CD14-positive monocyte (primary cell): ENCODE data around the gene SULT1C3. TPM values are rescaled to one million over a fixed set of nuclear protein-coding genes. Genes with fewer than 3 reads are reported as not detected.

Source experiments
- DNase-seq, 3 donors: peaks; one replicate each; pipeline ENCODE4 v3.0.0-alpha.2; 2011 to 2022
- H2AFZ ChIP-seq: 2 replicates; pipeline ENCODE4 v1.6.0; 2012; ENCODE audit warnings: mild to moderate bottlenecking, low read depth, low read length, inconsistent platforms; ENCODE audit not compliant: insufficient read depth, poor library complexity, severe bottlenecking
- H3K27ac ChIP-seq, 2 donors: 1 replicate in 1 of 2; 2 replicates in 1 of 2; pipeline ENCODE4 v1.5.1; 2012 to 2013; ENCODE audit warnings: low read length in 2 of 2, control low read depth in 1 of 2, inconsistent platforms in 1 of 2, low read depth in 1 of 2, mild to moderate bottlenecking in 1 of 2
- H3K27me3 ChIP-seq, 2 donors: one replicate each; pipeline versions ENCODE4 v1.6.0 to v1.6.1; 2011 to 2013; ENCODE audit warnings: low read length in 2 of 2; ENCODE audit not compliant: control insufficient read depth in 2 of 2, insufficient read depth in 2 of 2
- H3K36me3 ChIP-seq, 2 donors: replicated peaks in 1 of 2; 1 replicate in 1 of 2; 2 replicates in 1 of 2; pipeline versions ENCODE4 v1.5.1 to v1.6.1; 2012 to 2013; ENCODE audit warnings: low read length in 2 of 2, control low read depth in 1 of 2, inconsistent platforms in 1 of 2, mild to moderate bottlenecking in 1 of 2; ENCODE audit not compliant: insufficient read depth in 2 of 2, control insufficient read depth in 1 of 2
- H3K4me1 ChIP-seq, 2 donors: 1 replicate in 1 of 2; 2 replicates in 1 of 2; pipeline versions ENCODE4 v1.5.1 to v1.6.1; 2012 to 2013; ENCODE audit warnings: low read length in 2 of 2, control low read depth in 1 of 2, inconsistent platforms in 1 of 2, mild to moderate bottlenecking in 1 of 2, moderate library complexity in 1 of 2; ENCODE audit not compliant: insufficient read depth in 2 of 2, control insufficient read depth in 1 of 2
- H3K4me2 ChIP-seq: replicated peaks from 2 replicates; pipeline ENCODE3; 2012; ENCODE audit warnings: low read length, moderate library complexity, mild to moderate bottlenecking; ENCODE audit not compliant: poor library complexity, severe bottlenecking; ENCODE audit errors: extremely low read depth
- H3K4me3 ChIP-seq, 3 experiments: fragments of 200-600 bp in 1 of 3; sonication (generic) in 1 of 3; replicated peaks in 1 of 3; 1 replicate in 2 of 3; 2 replicates in 1 of 3; pipeline ENCODE4 v1.5.1; 2011 to 2013; ENCODE audit warnings: low read length in 3 of 3, mild to moderate bottlenecking in 3 of 3, control low read depth in 2 of 3, low read depth in 2 of 3, inconsistent platforms in 1 of 3, moderate library complexity in 1 of 3
- H3K79me2 ChIP-seq: 2 replicates; pipeline ENCODE4 v1.6.0; 2012; ENCODE audit warnings: mild to moderate bottlenecking, control low read depth, inconsistent platforms, low read length, moderate library complexity; ENCODE audit not compliant: insufficient read depth
- H3K9ac ChIP-seq: 2 replicates; pipeline ENCODE4 v1.6.0; 2017; ENCODE audit warnings: low read length, mild to moderate bottlenecking; ENCODE audit not compliant: insufficient read depth, poor library complexity, severe bottlenecking
- H3K9me3 ChIP-seq, 2 donors: replicated peaks in 1 of 2; 1 replicate in 1 of 2; 2 replicates in 1 of 2; pipeline versions ENCODE4 v1.5.1 to v1.6.1; 2012 to 2013; ENCODE audit warnings: low read length in 2 of 2, control low read depth in 1 of 2; ENCODE audit not compliant: control insufficient read depth in 1 of 2, insufficient read depth in 1 of 2
- H4K20me1 ChIP-seq: 2 replicates; pipeline ENCODE4 v1.6.0; 2012; ENCODE audit warnings: mild to moderate bottlenecking, low read length, control low read depth, moderate library complexity; ENCODE audit not compliant: insufficient read depth
- H3K27ac Mint-ChIP-seq, 7 donors: one replicate each; pipeline ENCODE4 v1.8.0; 2020; ENCODE audit warnings: mild to moderate bottlenecking in 7 of 7, mixed read lengths in 7 of 7, moderate library complexity in 6 of 7, inconsistent platforms in 2 of 7
- H3K27me3 Mint-ChIP-seq, 3 donors: one replicate each; pipeline ENCODE4 v1.8.0; 2021 to 2022; ENCODE audit warnings: low read depth in 3 of 3, mild to moderate bottlenecking in 3 of 3, mixed read lengths in 3 of 3, moderate library complexity in 3 of 3, inconsistent platforms in 1 of 3
- H3K36me3 Mint-ChIP-seq, 2 donors: one replicate each; pipeline ENCODE4 v1.8.0; 2020; ENCODE audit warnings: mixed read lengths in 2 of 2, inconsistent platforms in 1 of 2, mild to moderate bottlenecking in 1 of 2
- H3K4me1 Mint-ChIP-seq: one replicate; pipeline ENCODE4 v1.8.0; 2020; ENCODE audit warnings: mild to moderate bottlenecking, mixed read lengths
- H3K4me3 Mint-ChIP-seq, 2 donors: one replicate each; pipeline ENCODE4 v1.8.0; 2020; ENCODE audit warnings: mild to moderate bottlenecking in 2 of 2, mixed read lengths in 2 of 2, moderate library complexity in 1 of 2
- H3K9me3 Mint-ChIP-seq, 7 donors: one replicate each; pipeline ENCODE4 v1.8.0; 2020 to 2022; ENCODE audit warnings: mixed read lengths in 7 of 7, mild to moderate bottlenecking in 6 of 7, moderate library complexity in 6 of 7, inconsistent platforms in 2 of 7
- CTCF ChIP-seq: fragments of 200-600 bp; IDR thresholded peaks from one replicate; pipeline ENCODE4 v1.8.0; 2022; ENCODE audit warnings: antibody characterized with exemption, mild to moderate bottlenecking
- WGBS: methylation state at CpG from one replicate; pipeline ENCODE4 v1.1.5; 2013; ENCODE audit warnings: missing lambda C conversion rate; ENCODE audit not compliant: insufficient coverage; 5-methylcytosine and 5-hydroxymethylcytosine counted together
- intact Hi-C, 2 donors: fragments of 100-400 bp; cut with micrococcal nuclease; formaldehyde crosslinking; loops; one replicate each; pipeline versions ENCODE4 v1.15.0 to v1.15.1; 2023
- polyA plus RNA-seq, 3 donors: library from polyadenylated mRNA; depleted of rRNA in 1 of 3; unstranded in 2 of 3; stranded (reverse) in 1 of 3; fragments of 300-500 nt in 2 of 3; fragments of >200 nt in 1 of 3; fragmentation: Illumina TruSeq in 2 of 3; gene quantifications; 1 replicate in 2 of 3; 2 replicates in 1 of 3; pipeline ENCODE4 v1.2.3, GENCODE V29; 2012 to 2021

The SULT1C3 gene
- polyA plus RNA-seq, 3 donors, result not detected

GRCh38 chr2:108260773-108261172 is 21.0 kb downstream of the SULT1C3 start:
- H3K27ac ChIP-seq, result no peak overlapping the region
- H3K27ac Mint-ChIP-seq, result no peak overlapping the region
- H4K20me1 ChIP-seq, result no peaks in the 10 kb centered on the region
- TF ChIP-seq CTCF, result no peak
- H3K9me3 ChIP-seq, result no peaks in the 10 kb centered on the region
- intact Hi-C loops, result no loop called here
- no peak overlapping the region for H3K4me2 ChIP-seq
- no peaks in the 10 kb centered on the region for H3K4me1 Mint-ChIP-seq
- H3K36me3 ChIP-seq, result no peaks in the 10 kb centered on the region
- no CpG with 5 or more reads among the region's 1 CpG for WGBS
- H3K4me1 ChIP-seq, result no peaks in the 10 kb centered on the region
- no peak overlapping the region for H2AFZ ChIP-seq
- H3K9me3 Mint-ChIP-seq, result peaks cover 0 to 1% (median 0%) of the 10 kb centered on the region in 7 donors
- H3K36me3 Mint-ChIP-seq, result no peaks in the 10 kb centered on the region
- H3K4me3 ChIP-seq, result no peak overlapping the region
- no peaks in the 10 kb centered on the region for H3K27me3 Mint-ChIP-seq
- no peak overlapping the region for H3K9ac ChIP-seq
- H3K27me3 ChIP-seq, result no peaks in the 10 kb centered on the region
- no peak overlapping the region for H3K4me3 Mint-ChIP-seq
- no peak for DNase-seq
- H3K79me2 ChIP-seq, result no peaks in the 10 kb centered on the region

GRCh38 chr2:108262036-108262435 is 22.3 kb downstream of the SULT1C3 start:
- peaks cover 0 to 1% (median 0%) of the 10 kb centered on the region in 7 donors for H3K9me3 Mint-ChIP-seq
- no peaks in the 10 kb centered on the region for H3K27me3 ChIP-seq
- H3K27ac Mint-ChIP-seq, result no peak overlapping the region
- H3K9ac ChIP-seq, result no peak overlapping the region
- TF ChIP-seq CTCF, result no peak
- H3K36me3 Mint-ChIP-seq, result no peaks in the 10 kb centered on the region
- no CpG with 5 or more reads among the region's 1 CpG for WGBS
- H3K4me3 ChIP-seq, result no peak overlapping the region
- intact Hi-C loops, result no loop called here
- no peak for DNase-seq
- no peaks in the 10 kb centered on the region for H3K36me3 ChIP-seq
- no peaks in the 10 kb centered on the region for H3K27me3 Mint-ChIP-seq
- no peak overlapping the region for H2AFZ ChIP-seq
- H3K9me3 ChIP-seq, result no peaks in the 10 kb centered on the region
- no peaks in the 10 kb centered on the region for H4K20me1 ChIP-seq
- no peak overlapping the region for H3K27ac ChIP-seq
- H3K4me2 ChIP-seq, result no peak overlapping the region
- H3K4me1 Mint-ChIP-seq, result peaks cover 3% of the 10 kb centered on the region
- no peaks in the 10 kb centered on the region for H3K4me1 ChIP-seq
- no peak overlapping the region for H3K4me3 Mint-ChIP-seq
- no peaks in the 10 kb centered on the region for H3K79me2 ChIP-seq
